Measurements from ENCODE around the gene ZFYVE16. TPM values are rescaled to one million over a fixed set of nuclear protein-coding genes. Genes with fewer than 3 reads are reported as not detected.

The ZFYVE16 gene
- total RNA-seq, 4 donors from 2014 or later, result 16.8 to 40.7 (median 22.8) TPM

GRCh38 chr5:80479713-80480112 is 71.8 kb downstream of the ZFYVE16 start:
- no peak for TF ChIP-seq CTCF (IDR thresholded peaks at IDR 0.05)
- TF ChIP-seq EP300 (IDR thresholded peaks at IDR 0.05), result no peak
- TF ChIP-seq POLR2AphosphoS5 (IDR thresholded peaks at IDR 0.05), result no peak
- TF ChIP-seq POLR2A (IDR thresholded peaks at IDR 0.05; ENCODE audit: low read depth), result no peak
- H3K36me3 ChIP-seq, result peaks cover 4 to 37% (median 20%) of the 10 kb centered on the region in 4 donors
- no peaks in the 10 kb centered on the region for H3K4me1 ChIP-seq
- no peak overlapping the region for H3K4me3 ChIP-seq
- H3K27ac ChIP-seq (replicated peaks in 1 of 4), result no peak overlapping the region
- no peak for DNase-seq (ENCODE audit: extremely low spot score)
- H3K9me3 ChIP-seq, result peaks cover 0 to 24% (median 4%) of the 10 kb centered on the region in 4 donors
- intact Hi-C loops (cut with DNase I), result no loop called here
- no peaks in the 10 kb centered on the region for H3K27me3 ChIP-seq

- intact Hi-C loops (cut with DNase I), result no loop called here
Measured at GRCh38 chr5:80480354-80480753, 72.5 kb downstream of the ZFYVE16 start.

GRCh38 chr5:80481019-80481893 is 73.4 kb downstream of the ZFYVE16 start:
- no peak for DNase-seq (ENCODE audit: extremely low spot score)
- TF ChIP-seq POLR2AphosphoS5 (IDR thresholded peaks at IDR 0.05) (no peak), EP300 (IDR thresholded peaks at IDR 0.05) (no peak), POLR2A (IDR thresholded peaks at IDR 0.05; ENCODE audit: low read depth) (no peak), CTCF (IDR thresholded peaks at IDR 0.05) (peak; percentile 41 to 64 (median 47))
- intact Hi-C loops (cut with DNase I), result no loop called here
- no peak overlapping the region for H3K27ac ChIP-seq (replicated peaks in 1 of 4)
- no peak overlapping the region for H3K4me3 ChIP-seq
- H3K4me1 ChIP-seq, result no peaks in the 10 kb centered on the region
- peaks cover 0 to 22% (median 6%) of the 10 kb centered on the region in 4 donors for H3K36me3 ChIP-seq
- H3K9me3 ChIP-seq, result peaks cover 0 to 24% (median 4%) of the 10 kb centered on the region in 4 donors
- H3K27me3 ChIP-seq, result no peaks in the 10 kb centered on the region
- 91% methylated on average over 3 of the region's 3 CpGs for WGBS

More at GRCh38 chr5:80480354-80480753, 72.5 kb downstream of the ZFYVE16 start:
- TF ChIP-seq EP300 (IDR thresholded peaks at IDR 0.05) (no peak), POLR2AphosphoS5 (IDR thresholded peaks at IDR 0.05) (no peak), CTCF (IDR thresholded peaks at IDR 0.05) (no peak), POLR2A (IDR thresholded peaks at IDR 0.05; ENCODE audit: low read depth) (no peak)
- Histone ChIP-seq H3K27ac (replicated peaks in 1 of 4) (no peak overlapping the region), H3K27me3 (no peaks in the 10 kb centered on the region), H3K4me3 (no peak overlapping the region), H3K9me3 (peaks cover 0 to 24% (median 4%) of the 10 kb centered on the region in 4 donors), H3K4me1 (no peaks in the 10 kb centered on the region), H3K36me3 (peaks cover 4 to 31% (median 14%) of the 10 kb centered on the region in 4 donors)
- DNase-seq (ENCODE audit: extremely low spot score), result no peak
- 100% methylated on average over 2 of the region's 2 CpGs for WGBS

GRCh38 chr5:80482578-80482977 is 74.7 kb downstream of the ZFYVE16 start:
- intact Hi-C loops (cut with DNase I), result no loop called here
- no peak overlapping the region for H3K4me3 ChIP-seq
- no peak overlapping the region for H3K27ac ChIP-seq (replicated peaks in 1 of 4)
- no peak for DNase-seq (ENCODE audit: extremely low spot score)
- H3K36me3 ChIP-seq, result peaks cover 0 to 10% (median 1%) of the 10 kb centered on the region in 4 donors
- H3K4me1 ChIP-seq, result peaks cover 0 to 9% (median 9%) of the 10 kb centered on the region in 4 donors
- 76% methylated on average over 4 of the region's 4 CpGs for WGBS
- TF ChIP-seq CTCF (IDR thresholded peaks at IDR 0.05), result no peak
- TF ChIP-seq POLR2AphosphoS5 (IDR thresholded peaks at IDR 0.05), result no peak
- TF ChIP-seq EP300 (IDR thresholded peaks at IDR 0.05), result no peak
- TF ChIP-seq POLR2A (IDR thresholded peaks at IDR 0.05; ENCODE audit: low read depth), result no peak
- H3K27me3 ChIP-seq, result no peaks in the 10 kb centered on the region
- H3K9me3 ChIP-seq, result peaks cover 0 to 24% (median 4%) of the 10 kb centered on the region in 4 donors
